Activated B cell treated with CpG ODN at 0.5 μM for 24 hours (primary cell): ENCODE measurements around the gene MAN2C1. TPM values are rescaled to one million over a fixed set of nuclear protein-coding genes. Genes with fewer than 3 reads are reported as not detected.
"Not testable (repeated sequence)": the region's sequence is repeated elsewhere in the genome, so short reads cannot be mapped to it uniquely, and the experiment has no call there.

Source experiments
- ATAC-seq: fragments of 200-7000 bp; cut with Tn5 transposase; one replicate; pipeline ENCODE4 v1.10.0; 2021; ENCODE audit warnings: low read depth, mild to moderate bottlenecking, moderate library complexity
- CTCF ChIA-PET: fragments of 350-600 bp; sonication (Branson Sonifier 250); formaldehyde crosslinking; loops from one replicate; lab custom pipeline; 2021; ENCODE audit warnings: antibody characterized with exemption; lab: Charles Lee
- POLR2A ChIA-PET: fragments of 350-600 bp; sonication (Branson Sonifier 250); formaldehyde crosslinking; loops from one replicate; lab custom pipeline; 2021; ENCODE audit warnings: antibody characterized with exemption; lab: Charles Lee
- DNase-seq: peaks from one replicate; pipeline ENCODE4 v3.0.0; 2022
- H3K27ac Mint-ChIP-seq: one replicate; pipeline ENCODE4 v1.8.0; 2020; ENCODE audit warnings: mixed read lengths
- H3K27me3 Mint-ChIP-seq: one replicate; pipeline ENCODE4 v1.8.0; 2021; ENCODE audit warnings: mixed read lengths
- H3K36me3 Mint-ChIP-seq: one replicate; pipeline ENCODE4 v1.8.0; 2021; ENCODE audit warnings: low read depth, mixed read lengths
- H3K4me1 Mint-ChIP-seq: one replicate; pipeline ENCODE4 v1.8.0; 2021; ENCODE audit warnings: mixed read lengths
- H3K4me3 Mint-ChIP-seq: one replicate; pipeline ENCODE4 v1.8.0; 2020; ENCODE audit warnings: mild to moderate bottlenecking, mixed read lengths
- H3K9me3 Mint-ChIP-seq: one replicate; pipeline ENCODE4 v1.8.0; 2020; ENCODE audit warnings: mixed read lengths
- intact Hi-C: fragments of 100-400 bp; cut with micrococcal nuclease; formaldehyde crosslinking; loops from one replicate; pipeline ENCODE4 v1.15.1; 2024
- total RNA-seq: library from RNA; stranded (reverse); gene quantifications from 2 replicates; pipeline ENCODE4 v1.2.3, GENCODE V29; 2022
- TF ChIP-seq, protein P1 (sequence below): fragments of 200-600 bp; IDR thresholded peaks from one replicate; pipeline ENCODE4 v1.8.0; 2022; ENCODE audit warnings: antibody characterized with exemption, mild to moderate bottlenecking

MAN2C1 gene
- total RNA-seq, 1 donor from 2014 or later: 213 TPM

DNA sequence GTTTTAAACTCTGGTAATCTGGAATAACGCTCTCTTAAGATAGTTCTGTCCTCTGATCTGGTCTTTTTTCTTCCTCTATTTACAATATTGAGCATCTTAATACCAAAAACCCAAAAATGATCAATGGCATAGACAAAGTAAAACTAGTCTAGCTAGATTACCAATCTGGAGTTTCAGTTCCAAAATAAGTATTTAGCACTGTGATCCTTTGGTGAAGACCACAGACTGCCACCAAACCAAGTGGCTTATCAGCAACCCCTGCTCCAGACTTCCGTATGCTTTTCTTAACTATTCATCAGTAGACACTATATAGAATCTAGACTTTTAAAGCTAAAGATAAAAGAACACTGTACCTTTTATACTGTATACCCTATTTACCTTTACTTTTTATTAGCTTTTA, 35.5 kb upstream of the MAN2C1 start:
- POLR2A ChIA-PET: interaction anchor here (0.6 kb wide), 1 partner anchor 212 kb away, joined by 3 read pairs; no protein-coding TSS in a partner anchor
- no peak for ATAC-seq

DNA sequence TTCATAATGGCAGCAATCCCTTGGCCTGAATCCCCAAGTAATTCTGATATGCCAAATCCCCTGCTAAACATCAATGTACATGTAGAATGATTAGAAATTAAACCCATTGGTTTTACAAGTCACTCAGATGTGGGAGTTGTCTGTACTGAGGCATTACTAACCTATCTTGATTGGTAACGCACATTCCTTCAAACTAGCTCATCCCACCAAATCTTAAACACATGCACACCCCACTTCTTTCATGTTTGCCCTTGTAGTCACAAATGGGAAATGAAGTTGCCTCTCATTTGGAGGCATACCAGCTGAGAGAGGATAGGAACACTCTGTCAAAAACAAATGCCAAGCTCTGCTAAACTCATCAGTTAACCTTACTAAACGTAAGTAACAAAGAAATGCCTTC, 29.1 kb upstream of the MAN2C1 start:
- ATAC-seq (no peak), DNase-seq (no peak)
- POLR2A ChIA-PET: interaction anchor here (1.0 kb wide), 1 partner anchor 30 kb away, joined by 3 read pairs; no protein-coding TSS in a partner anchor
- Mint-ChIP-seq H3K4me1 (peaks cover 4% of the 10 kb centered on the region), H3K27ac (no peak overlapping the region), H3K36me3 (peaks cover 94% of the 10 kb centered on the region), H3K4me3 (no peak overlapping the region), H3K9me3 (no peaks in the 10 kb centered on the region), H3K27me3 (no peaks in the 10 kb centered on the region)
- CTCF ChIA-PET: no interaction called here
- intact Hi-C loops: loop anchor here (10.0 kb wide), 1 partner anchor 63 kb away; the partner anchor contains the start of gene COMMD4
- TF ChIP-seq, protein P1, sequence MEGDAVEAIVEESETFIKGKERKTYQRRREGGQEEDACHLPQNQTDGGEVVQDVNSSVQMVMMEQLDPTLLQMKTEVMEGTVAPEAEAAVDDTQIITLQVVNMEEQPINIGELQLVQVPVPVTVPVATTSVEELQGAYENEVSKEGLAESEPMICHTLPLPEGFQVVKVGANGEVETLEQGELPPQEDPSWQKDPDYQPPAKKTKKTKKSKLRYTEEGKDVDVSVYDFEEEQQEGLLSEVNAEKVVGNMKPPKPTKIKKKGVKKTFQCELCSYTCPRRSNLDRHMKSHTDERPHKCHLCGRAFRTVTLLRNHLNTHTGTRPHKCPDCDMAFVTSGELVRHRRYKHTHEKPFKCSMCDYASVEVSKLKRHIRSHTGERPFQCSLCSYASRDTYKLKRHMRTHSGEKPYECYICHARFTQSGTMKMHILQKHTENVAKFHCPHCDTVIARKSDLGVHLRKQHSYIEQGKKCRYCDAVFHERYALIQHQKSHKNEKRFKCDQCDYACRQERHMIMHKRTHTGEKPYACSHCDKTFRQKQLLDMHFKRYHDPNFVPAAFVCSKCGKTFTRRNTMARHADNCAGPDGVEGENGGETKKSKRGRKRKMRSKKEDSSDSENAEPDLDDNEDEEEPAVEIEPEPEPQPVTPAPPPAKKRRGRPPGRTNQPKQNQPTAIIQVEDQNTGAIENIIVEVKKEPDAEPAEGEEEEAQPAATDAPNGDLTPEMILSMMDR: no peak

More for the DNA sequence above, 35.5 kb upstream of the MAN2C1 start:
- Mint-ChIP-seq H3K4me1 (no peaks in the 10 kb centered on the region), H3K27ac (no peak overlapping the region), H3K27me3 (no peaks in the 10 kb centered on the region), H3K9me3 (no peaks in the 10 kb centered on the region), H3K4me3 (no peak overlapping the region), H3K36me3 (peaks cover 85% of the 10 kb centered on the region)
- TF ChIP-seq, protein P1: no peak
- DNase-seq: no peak
- intact Hi-C loops: loop anchor here (10.0 kb wide), 1 partner anchor 281 kb away; no protein-coding TSS in a partner anchor
- CTCF ChIA-PET: no interaction called here

DNA sequence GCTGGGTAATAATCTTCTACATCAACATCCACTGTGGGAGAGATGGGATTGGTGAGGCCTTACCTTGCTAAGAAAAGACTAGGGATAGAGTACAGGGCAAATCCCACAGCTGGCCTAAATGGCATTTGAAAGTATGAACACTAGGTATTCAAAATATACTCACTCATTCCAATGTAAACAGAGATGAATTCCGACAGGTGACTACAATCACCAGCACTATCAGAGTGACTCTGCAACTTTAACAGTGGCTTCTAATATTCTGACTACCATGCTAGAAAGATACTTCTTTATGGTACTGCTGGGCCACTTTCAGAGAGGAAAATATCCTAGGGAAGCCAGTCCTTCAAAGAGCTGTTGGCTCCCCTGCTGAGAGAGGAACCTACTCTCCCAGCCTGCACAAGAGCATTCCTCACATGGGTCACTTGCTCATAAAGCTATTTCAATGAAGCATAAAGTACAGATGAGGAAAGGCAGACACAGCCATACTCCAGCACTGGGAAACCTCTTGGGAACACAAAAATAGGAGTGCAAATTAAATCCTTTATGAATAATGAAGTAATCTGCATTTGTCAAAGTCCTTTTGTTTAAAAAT, 21.5 kb upstream of the MAN2C1 start:
- POLR2A ChIA-PET: no interaction called here
- Mint-ChIP-seq H3K36me3 (peaks cover 95% of the 10 kb centered on the region), H3K27ac (no peak overlapping the region), H3K4me3 (no peak overlapping the region), H3K4me1 (peaks cover 24% of the 10 kb centered on the region), H3K27me3 (no peaks in the 10 kb centered on the region), H3K9me3 (no peaks in the 10 kb centered on the region)
- CTCF ChIA-PET: interaction anchor here (1.4 kb wide), 1 partner anchor 22 kb away, joined by 3 read pairs; the partner anchor contains the start of gene MAN2C1
- TF ChIP-seq, protein P1: no peak
- intact Hi-C loops: loop anchor here (10.0 kb wide), 1 partner anchor 55 kb away; the partner anchor contains the start of gene COMMD4
- DNase-seq (no peak), ATAC-seq (no peak)

DNA sequence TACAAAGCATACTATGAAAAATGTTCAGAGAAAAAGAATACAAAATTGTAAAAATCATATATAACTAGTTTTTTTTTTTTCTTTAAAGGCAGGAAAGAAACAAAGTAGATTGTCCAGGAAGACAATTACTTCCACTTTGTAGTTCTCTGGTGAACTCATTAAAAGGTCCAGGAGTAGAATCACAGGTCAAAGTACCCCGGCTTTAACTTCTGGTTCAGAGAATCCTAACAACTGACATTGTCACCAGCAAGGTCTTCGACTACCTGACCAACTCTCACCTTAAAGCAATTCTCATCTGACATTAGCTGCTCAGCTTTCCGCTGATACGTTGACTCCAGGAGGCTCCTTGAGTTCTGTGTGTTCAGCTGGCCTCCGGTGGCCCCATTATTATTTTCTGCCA, 15.6 kb upstream of the MAN2C1 start:
- H3K27me3 Mint-ChIP-seq, H3K4me3 Mint-ChIP-seq, ATAC-seq, H3K9me3 Mint-ChIP-seq, intact Hi-C loops, H3K27ac Mint-ChIP-seq, DNase-seq: not testable (repeated sequence)
- ChIA-PET CTCF (interaction anchor here (3.1 kb wide), 1 partner anchor 16 kb away, joined by 12 read pairs; no protein-coding TSS in a partner anchor), POLR2A (interaction anchor here (0.6 kb wide), 2 partner anchors 67 to 75 kb away, joined by 3 read pairs; no protein-coding TSS in a partner anchor)
- H3K4me1 Mint-ChIP-seq: peaks cover 42% of the 10 kb centered on the region
- peaks cover 88% of the 10 kb centered on the region for H3K36me3 Mint-ChIP-seq

DNA sequence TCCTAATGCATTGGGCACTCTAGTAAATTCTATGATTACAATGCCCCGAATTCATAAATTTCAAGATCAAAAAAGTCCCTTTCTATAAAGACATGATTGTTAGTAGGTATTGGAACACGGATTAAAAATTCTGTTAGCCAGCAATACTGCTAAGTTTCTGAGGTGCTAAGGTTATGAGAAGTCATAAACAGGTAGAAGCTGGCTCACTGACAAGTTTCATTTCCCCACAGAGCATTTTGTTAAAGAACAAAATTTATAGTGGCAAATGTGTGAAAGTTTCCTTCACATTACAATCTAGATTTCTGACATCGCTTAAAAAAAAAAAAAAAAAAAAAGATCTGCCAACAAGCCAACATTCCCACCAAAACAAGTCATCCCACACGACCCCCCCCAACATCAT, 12.4 kb upstream of the MAN2C1 start:
- Mint-ChIP-seq H3K4me3 (no peak overlapping the region), H3K4me1 (peaks cover 29% of the 10 kb centered on the region), H3K36me3 (peaks cover 88% of the 10 kb centered on the region), H3K27me3 (no peaks in the 10 kb centered on the region), H3K9me3 (no peaks in the 10 kb centered on the region), H3K27ac (peak overlapping the region; percentile 42)
- intact Hi-C loops: no loop called here
- ChIA-PET POLR2A (interaction anchor here (0.5 to 1.8 kb wide), 5 partner anchors 13 to 260 kb away, joined by 3 to 15 read pairs (median 4); partner anchors contain the start of gene MAN2C1), CTCF (interaction anchor here (1.8 kb wide), 1 partner anchor 13 kb away, joined by 5 read pairs; the partner anchor contains the start of gene MAN2C1)
- ATAC-seq (no peak), DNase-seq (no peak)
- TF ChIP-seq, protein P1: no peak
